ENCODE data around the gene POC5.
"Not testable (repeated sequence)": the region's sequence is repeated elsewhere in the genome, so short reads cannot be mapped to it uniquely, and the experiment has no call there.

Gene POC5, protein sequence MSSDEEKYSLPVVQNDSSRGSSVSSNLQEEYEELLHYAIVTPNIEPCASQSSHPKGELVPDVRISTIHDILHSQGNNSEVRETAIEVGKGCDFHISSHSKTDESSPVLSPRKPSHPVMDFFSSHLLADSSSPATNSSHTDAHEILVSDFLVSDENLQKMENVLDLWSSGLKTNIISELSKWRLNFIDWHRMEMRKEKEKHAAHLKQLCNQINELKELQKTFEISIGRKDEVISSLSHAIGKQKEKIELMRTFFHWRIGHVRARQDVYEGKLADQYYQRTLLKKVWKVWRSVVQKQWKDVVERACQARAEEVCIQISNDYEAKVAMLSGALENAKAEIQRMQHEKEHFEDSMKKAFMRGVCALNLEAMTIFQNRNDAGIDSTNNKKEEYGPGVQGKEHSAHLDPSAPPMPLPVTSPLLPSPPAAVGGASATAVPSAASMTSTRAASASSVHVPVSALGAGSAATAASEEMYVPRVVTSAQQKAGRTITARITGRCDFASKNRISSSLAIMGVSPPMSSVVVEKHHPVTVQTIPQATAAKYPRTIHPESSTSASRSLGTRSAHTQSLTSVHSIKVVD

DNA sequence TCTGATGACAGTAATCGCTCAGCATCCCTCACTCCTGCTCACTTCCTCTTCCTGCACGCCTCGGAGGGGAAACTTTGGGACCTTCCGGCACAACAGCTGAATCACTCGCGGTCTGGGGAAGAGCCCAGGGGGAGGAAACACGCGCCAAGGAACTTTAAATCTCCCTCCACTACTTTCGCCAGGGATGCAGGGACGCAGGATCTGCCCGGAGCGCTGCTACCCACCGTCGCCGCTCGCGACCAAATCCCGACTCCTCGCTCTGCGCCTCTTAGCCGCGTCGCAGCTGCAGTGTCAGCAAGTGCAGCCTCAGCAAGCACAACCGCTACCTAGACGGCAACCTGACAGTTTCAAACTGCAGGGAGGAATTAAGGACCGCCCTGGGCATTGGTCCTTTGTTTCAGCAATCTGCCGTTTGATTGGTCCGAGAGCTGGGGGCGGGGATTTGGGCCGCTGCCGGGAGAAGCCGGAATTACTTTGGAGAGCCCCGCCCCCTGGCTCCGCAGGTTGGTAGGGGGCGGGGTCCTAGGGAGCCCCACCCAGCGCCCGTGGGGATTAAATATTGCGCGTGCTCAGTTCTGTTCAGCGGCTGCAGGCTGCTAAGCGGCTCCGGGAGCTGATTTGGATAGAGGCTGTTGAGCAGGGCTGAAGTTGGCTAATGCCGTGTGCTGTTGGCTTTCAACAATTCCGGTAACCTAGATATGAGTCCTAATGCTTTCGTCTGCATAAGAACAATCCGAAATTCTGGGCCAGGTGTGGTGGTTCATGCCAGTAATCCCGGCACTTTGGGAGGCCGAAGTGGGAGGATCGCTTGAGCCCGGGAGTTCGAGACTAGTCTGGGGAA is at the start of gene POC5:
POC5 (minus strand) TSS at position 356 of the 841 bp plus-strand sequence. CDS start 4,500 bp downstream, outside the sequence.
- in situ Hi-C loops (cut with MboI; ENCODE audit: low sequenced_read_pairs) = no loop called here

- in situ Hi-C loops (cut with MboI; ENCODE audit: low sequenced_read_pairs) = no loop called here
Measured at GRCh38 chr5:75758116-75758515, 40.9 kb upstream of the POC5 start.

DNA sequence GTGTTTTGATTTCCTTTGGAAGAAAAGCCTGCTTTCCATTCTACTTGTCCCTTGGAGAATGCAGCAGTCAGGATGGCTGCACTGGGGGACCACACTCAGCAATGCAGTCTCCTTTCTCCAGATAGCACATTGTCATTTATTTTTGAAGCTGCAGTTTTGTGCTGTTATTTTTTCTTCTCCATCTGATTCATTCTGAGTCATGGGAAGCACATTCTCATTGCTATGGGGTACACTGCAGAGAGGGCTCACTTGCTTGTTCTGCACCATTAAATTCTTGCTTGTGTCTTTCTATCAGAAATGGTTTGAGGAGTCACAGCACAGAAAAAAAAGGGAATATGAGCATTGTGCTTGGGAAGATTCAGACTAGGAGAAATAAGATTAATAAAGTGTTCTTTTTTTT is 39.7 kb upstream of the POC5 start:
- in situ Hi-C loops (cut with MboI; ENCODE audit: low sequenced_read_pairs) = no loop called here

GRCh38 chr5:75756211-75756610 is 39.0 kb upstream of the POC5 start:
- in situ Hi-C loops (cut with MboI; ENCODE audit: low sequenced_read_pairs) = no loop called here

GRCh38 chr5:75753182-75753581 is 35.9 kb upstream of the POC5 start:
- in situ Hi-C loops (cut with MboI; ENCODE audit: low sequenced_read_pairs) = no loop called here

- in situ Hi-C loops (cut with MboI; ENCODE audit: low sequenced_read_pairs) = no loop called here
Measured at GRCh38 chr5:75744355-75744754, 27.1 kb upstream of the POC5 start.

GRCh38 chr5:75736273-75736672 is 19.0 kb upstream of the POC5 start:
- in situ Hi-C loops (cut with MboI; ENCODE audit: low sequenced_read_pairs) = no loop called here

- in situ Hi-C loops (cut with MboI; ENCODE audit: low sequenced_read_pairs) = no loop called here
Measured at GRCh38 chr5:75734913-75735789, 17.9 kb upstream of the POC5 start.

- in situ Hi-C loops (cut with MboI; ENCODE audit: low sequenced_read_pairs) = no loop called here
Measured at GRCh38 chr5:75733767-75734166, 16.5 kb upstream of the POC5 start.

GRCh38 chr5:75731515-75731914 is 14.3 kb upstream of the POC5 start:
- in situ Hi-C loops (cut with MboI; ENCODE audit: low sequenced_read_pairs) = not testable (repeated sequence)

DNA sequence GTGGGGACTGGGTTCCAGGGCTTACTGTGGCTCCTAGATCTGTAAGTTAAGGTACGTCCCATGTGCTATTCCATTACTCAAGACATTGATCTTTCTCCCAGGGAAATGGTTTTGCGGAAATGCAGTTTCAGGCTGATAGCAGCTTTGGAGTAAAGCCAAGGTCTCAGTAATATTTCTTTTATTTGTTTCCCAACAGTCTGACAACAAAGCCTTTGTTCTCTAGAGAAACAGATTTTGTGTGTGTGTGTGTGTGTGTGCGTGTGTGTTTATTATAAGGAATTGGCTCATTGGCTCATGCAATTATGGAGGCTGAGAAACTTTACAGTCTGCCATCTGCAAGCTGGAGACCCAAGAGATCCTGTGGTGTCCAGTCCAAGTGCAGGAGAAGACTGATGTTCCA is 12.1 kb upstream of the POC5 start:
- in situ Hi-C loops (cut with MboI; ENCODE audit: low sequenced_read_pairs) = no loop called here

- in situ Hi-C loops (cut with MboI; ENCODE audit: low sequenced_read_pairs) = no loop called here
Measured at GRCh38 chr5:75727931-75728330, 10.7 kb upstream of the POC5 start.

DNA sequence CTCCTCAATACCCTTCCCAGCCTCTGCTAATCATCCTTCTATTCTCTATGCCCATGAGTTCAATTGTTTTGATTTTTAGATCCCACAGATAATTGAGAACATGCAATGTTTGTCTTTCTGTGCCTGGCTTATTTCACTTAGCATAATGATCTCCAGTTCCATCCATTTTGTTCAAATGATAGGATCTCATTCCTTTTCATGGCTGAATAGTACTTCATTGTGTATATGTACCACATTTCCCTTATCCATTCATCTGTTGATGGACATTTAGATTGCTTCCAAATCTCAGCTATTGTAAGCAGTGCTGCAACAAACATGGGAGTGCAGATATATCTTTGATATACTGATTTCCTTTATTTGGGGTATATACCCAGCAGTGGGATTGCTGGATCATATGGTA is 9.0 kb upstream of the POC5 start:
- in situ Hi-C loops (cut with MboI; ENCODE audit: low sequenced_read_pairs) = not testable (repeated sequence)

DNA sequence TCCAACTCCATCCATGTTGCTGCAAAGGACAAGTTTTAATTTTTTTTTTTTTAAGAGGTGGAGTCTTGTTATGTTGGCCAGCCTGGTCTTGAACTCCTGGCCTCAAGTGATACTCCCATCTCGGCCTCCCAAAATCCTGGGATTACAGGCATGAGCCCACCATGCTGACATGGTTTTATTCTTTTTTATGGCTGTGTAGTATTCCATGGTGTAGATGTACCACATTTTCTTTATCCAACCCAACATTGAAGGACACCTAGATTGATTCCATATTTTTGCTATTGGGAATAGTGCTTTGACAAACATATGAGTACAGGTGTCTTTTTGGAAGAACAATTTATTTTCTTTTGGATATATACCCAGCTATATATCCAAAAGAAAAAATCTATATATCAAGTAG is 6.1 kb upstream of the POC5 start:
- in situ Hi-C loops (cut with MboI; ENCODE audit: low sequenced_read_pairs) = no loop called here

DNA sequence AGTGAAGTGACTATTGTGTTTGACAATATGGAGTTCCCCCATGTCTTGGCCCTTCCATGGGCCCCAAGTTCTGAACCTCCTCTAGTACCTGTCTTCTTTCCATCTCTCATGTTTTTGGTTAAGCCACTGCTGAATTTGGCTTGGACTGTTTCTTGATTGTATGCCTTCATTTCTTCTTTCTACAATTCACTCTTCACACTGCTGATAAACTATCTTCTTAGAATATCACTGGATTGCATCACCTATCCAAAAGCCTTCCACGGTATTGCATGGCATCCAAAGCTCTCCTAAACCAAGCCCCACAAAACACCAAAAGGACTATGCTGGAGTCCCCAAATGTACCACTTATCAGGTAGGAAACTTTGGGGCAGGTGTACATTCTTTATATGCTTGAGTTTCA is 4.3 kb upstream of the POC5 start:
- in situ Hi-C loops (cut with MboI; ENCODE audit: low sequenced_read_pairs) = no loop called here

GRCh38 chr5:75720882-75721281 is 3.6 kb upstream of the POC5 start:
- in situ Hi-C loops (cut with MboI; ENCODE audit: low sequenced_read_pairs) = no loop called here

DNA sequence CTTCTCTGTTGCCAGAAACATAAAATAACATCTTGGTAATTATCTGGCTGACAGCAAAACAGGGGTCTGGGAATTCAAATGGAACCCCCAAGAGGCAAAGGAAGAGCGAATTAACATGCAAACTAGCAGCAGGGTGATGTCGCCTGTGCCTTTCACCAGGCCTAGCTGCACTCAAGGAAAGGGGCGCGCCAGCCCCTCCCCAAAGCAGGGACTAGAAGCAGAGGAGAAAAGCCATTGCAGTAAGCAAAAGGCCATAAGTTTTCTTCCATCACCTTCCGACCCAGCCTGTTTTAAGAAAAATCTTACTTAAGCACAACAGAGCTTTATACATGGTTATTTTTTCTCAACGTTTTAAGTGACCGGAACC is 539 bp downstream of the POC5 start:
- in situ Hi-C loops (cut with MboI; ENCODE audit: low sequenced_read_pairs) = no loop called here

- in situ Hi-C loops (cut with MboI; ENCODE audit: low sequenced_read_pairs) = no loop called here
Measured at GRCh38 chr5:75712091-75712490, 5.1 kb downstream of the POC5 start.

DNA sequence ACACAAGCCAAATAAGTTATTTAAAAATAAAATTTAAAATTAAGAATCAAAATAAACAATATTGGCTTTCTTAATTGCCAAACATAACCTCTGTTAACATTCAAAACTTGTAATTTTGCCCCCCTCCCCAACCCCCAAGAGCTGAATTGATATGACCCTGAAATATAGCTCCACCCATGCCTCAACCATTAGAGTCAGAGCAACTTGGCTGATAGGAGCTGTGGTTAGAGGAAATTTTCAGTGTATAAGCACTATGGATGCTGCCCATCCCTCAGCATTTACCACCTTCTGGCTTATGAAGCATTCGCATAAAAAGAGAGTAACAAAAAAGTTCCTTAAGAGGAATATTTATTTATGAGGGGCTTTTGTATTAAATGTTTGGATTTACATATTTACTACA is 6.1 kb downstream of the POC5 start:
- in situ Hi-C loops (cut with MboI; ENCODE audit: low sequenced_read_pairs) = no loop called here

DNA sequence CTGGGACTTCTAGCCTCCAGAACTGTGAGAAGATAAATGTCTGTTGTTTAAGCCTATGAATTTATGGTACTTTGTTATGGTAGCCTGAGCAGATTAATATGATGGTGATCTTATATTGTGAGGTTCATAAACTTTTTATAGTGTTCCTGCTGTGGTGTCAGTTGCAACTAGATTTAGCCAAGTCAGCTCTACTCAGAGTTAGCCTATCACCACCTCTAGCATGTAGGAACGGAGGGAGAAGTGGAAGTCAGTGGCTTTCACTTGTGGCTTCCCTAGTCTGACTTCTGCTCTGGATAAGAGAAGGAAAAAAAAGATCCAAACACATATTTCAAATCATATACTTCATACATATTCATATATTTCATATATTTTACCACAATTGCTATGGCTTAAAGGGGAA is 6.6 kb downstream of the POC5 start:
- in situ Hi-C loops (cut with MboI; ENCODE audit: low sequenced_read_pairs) = no loop called here
